Ureter (tissue), 1 donor: Measurements from ENCODE around the gene S100A4. TPM values are rescaled to one million over a fixed set of nuclear protein-coding genes. Genes with fewer than 3 reads are reported as not detected.
A peak's percentile ranks its signal among the peaks of the same experiment; 100 is the strongest.

ENCODE experiments used
- DNase-seq: peaks from one replicate; pipeline ENCODE4 v3.0.0-alpha.2; 2020; ENCODE audit warnings: low spot score
- total RNA-seq: library from RNA; stranded (reverse); gene quantifications from one replicate; pipeline ENCODE4 v1.2.4, GENCODE V29; 2023
- donor health status: DM: yes; HTN: yes; CAD: no.

Gene S100A4
- total RNA-seq, 1 donor from 2014 or later, result 120 TPM

- no peak for DNase-seq
Observed at GRCh38 chr1:153547560-153548551, 2.2 kb upstream of the S100A4 start.

GRCh38 chr1:153546796-153547559 is 1.4 kb upstream of the S100A4 start:
- no peak for DNase-seq

DNA sequence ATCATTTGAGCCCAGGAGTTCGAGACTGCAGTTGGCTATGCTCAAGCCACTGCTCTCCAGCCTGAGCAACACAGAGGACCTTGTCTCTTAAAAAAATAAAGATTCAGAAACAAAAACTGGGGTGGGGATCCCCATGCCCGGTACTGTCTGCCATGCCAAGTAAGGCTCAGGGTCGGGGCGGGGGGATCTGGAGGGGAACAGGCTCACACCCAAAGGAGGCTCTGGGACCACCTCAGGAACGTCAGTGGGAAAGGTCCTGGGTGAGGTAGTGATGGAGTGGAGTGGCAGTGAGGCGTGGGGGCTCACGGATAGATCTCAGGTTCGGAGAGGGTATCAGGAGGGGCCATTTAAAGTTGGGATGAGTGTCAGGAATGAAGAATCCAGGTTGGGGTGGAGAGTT is 765 bp upstream of the S100A4 start:
- no peak for DNase-seq

DNA sequence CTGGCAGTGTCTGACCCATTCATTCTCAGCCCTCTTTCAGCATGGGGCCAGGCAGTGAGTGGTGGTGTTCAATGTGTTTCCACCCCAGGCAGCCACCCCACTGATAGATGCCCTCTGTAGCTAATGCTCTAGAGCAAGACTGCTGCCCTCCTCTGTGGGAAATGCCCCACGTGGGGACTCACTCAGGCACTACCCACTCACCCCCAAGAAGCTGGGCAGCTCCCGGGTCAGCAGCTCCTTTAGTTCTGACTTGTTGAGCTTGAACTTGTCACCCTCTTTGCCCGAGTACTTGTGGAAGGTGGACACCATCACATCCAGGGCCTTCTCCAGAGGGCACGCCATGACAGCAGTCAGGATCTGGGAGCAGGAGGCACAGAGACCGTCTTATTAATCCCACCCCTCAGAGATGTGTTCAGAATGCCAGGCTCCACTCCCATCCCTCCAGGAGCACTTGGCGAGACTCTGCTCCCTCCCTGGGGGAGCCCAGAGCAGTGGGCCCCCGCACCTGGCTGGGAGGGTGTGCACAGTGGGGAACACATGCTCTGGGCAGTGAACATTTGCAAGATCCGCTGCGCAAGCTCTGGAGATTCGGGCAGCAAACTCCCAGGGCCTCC is 1.0 kb downstream of the S100A4 start:
- no peak for DNase-seq

DNA sequence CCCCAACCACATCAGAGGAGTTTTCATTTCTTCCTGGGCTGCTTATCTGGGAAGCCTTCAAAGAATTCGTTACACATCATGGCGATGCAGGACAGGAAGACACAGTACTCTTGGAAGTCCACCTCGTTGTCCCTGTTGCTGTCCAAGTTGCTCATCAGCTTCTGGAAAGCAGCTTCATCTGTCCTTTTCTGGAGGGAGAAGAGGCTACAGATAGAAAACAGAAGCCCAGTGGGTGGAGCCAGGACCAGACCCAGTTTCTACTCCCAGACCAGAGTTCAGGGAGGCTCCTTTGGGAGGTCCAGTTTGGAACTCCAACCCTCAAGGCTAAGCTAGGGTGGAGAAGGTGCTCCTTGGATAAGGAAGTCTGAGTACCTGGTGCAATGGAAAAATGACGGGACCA is 1.9 kb downstream of the S100A4 start:
- DNase-seq, result no peak

DNA sequence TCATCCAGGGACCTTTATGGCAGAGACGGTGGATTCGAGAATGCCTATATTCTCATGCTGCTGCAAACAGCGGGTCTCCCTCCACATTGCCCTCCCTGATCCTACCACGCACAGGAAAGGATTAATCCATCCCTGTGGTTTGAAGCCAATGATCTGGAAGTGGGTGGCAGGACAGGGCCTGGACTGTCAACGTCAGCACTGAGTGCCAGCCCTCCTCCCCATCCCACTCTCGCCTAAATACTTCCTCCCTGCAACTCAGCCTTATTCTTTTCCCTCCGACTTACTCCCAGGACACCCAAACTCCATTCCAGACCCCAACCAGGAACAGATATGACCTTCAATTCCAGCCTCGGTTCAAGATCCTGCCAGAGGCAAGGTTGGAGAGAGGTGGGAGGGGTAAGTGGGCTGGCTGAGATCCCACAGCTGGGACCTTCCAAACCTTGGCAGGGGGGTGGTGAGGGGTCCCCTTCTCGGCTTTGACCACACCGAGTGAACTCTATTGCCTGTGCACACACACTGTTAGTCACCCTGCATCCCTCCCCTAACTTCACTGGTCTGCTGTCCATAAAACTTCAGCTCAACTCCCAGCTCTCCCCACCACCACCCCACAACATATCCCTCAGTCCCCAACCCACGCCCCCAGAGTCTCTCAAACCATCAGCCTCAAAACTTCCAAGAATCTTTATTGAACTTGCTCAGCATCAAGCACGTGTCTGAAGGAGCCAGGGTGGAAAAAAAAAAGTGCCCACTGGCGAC is 2.5 kb downstream of the S100A4 start:
- no peak for DNase-seq

GRCh38 chr1:153541641-153542590 is 3.7 kb downstream of the S100A4 start:
- DNase-seq, result no peak

DNA sequence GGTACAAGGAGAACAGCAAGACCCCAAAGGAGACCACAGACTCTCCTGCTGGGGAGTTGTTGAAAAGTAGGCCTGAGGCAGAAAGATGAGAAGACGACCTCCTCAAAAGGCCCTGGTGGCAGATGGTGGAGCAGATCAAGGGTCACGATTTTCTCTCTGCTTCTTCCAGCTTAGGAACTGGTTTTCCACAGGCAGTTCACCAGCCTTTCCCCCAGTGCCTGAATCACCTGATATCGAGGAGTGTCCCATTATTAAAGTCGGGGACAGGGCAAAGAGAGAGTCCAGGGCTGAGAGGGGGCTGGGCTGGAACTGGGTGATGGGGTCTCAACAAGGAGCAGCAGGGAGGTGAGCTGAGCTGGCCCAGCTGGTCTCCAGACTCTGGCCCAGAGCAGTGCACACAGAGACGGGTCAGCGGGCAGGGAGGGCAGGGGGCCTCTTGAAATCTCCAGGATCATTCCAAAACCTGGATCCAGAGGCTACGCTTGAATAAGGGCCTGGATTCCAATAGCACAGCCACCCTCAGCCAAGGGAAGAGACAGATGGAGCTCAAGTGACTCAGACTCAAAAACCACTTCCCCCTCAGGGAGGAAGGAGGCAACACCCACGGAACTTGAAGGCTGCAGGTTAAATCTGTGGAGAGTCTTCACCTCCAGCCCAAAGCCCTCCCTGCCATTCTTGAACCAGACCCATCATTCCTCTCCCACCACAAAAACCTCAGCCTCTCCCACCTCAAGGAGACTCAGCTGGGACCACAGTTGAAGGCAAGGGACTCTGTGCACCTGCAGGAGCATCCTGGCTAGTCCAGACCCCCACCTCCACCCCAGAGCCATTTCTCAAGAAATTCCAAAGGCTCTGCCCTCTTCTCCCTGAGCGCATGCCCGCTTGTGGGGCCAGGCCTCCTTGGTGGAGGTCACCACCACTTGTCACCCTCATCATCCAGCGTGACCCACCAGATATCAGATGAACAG is 4.9 kb downstream of the S100A4 start, which contains the start of gene S100A5:
Gene S100A5 (minus strand): TSS at position 541 of the 968 bp plus-strand sequence. CDS start 743 bp downstream, outside the sequence.
- DNase-seq, result no peak

DNA sequence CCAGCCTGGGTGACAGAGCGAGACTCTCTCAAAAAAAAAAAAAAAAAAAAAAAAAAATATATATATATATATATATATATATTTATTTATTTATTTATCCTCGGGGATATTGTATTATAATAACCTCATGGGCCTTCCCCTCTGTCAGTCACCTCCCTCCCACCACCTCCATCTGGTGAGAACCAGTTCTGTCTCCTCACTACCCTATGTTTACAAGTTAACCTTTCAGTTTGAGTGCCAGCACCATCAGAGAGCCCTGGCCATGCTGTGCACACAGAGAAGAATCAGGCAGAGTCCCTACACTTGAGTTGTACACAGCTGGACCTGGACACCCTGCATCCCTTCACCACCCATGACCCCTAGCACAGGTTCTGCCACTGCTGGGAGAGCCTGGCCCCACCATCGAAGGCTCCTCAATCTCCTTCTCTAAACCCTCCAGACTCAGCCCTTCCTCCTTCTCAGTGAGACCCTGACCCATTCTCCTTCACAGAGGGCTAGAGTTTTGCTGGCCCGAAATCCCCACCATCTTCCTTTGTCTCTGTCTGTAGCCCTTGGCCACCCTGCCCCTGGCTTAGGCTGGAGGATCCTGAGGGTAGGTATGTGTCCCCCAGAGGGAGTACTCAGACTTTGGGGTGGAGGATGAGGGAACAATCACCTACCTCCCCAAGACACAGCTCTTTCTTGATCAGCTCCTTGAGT is 6.1 kb downstream of the S100A4 start:
- no peak for DNase-seq

- no peak for DNase-seq
Observed at GRCh38 chr1:153538315-153538821, 7.2 kb downstream of the S100A4 start.

DNA sequence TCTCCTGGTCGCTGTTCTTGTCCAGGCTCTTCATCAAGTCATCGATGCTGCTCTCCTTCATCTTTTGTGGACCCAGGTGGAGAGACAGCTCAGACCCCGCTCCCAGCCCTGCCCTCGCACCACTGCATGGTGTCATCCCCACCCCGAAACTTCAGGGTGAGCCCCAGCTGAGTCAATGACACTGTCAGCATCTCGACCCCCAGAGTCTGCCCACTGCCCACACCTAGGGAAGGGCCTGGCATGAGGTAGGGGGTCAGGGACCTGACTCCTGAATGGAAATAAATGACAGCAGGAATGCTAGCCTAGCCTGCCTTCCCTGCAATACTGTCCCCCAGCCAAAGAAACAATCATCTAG is 8.3 kb downstream of the S100A4 start:
- DNase-seq, result no peak

DNA sequence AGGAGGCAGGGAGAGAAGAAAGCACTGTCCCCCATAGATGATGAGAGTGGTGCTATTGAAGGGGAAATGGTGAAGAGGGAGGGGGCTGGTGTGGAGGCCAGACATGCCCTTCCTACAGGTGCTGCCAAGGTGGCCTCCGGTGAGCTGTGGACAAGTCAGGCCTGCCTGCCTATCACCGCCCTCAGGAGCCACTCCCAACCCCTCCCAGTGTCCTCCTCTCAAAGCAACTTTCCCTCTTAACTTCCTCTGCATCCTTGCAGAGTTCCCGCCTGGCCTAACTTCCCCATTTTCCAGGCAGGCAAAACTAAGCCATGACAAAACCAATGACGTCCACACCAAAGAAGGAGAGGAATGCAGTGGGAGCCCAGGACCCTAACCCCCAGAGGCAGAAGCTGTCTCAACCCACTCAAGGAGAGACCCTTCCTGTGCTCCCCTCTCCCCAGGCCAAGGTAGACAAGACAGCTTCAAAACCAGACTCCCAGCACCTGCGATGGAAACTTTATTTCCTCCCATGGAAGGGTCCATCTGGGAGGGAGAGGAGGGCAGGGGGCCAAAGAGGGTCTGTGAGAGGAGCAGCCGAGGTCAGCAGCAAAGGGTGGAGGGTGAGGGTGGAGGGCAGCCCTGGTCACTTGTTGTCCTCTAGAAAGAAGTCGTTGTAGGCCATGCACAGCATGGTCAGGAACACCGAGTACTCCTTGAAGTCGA is 8.8 kb downstream of the S100A4 start:
- DNase-seq, result peak; percentile 77

DNA sequence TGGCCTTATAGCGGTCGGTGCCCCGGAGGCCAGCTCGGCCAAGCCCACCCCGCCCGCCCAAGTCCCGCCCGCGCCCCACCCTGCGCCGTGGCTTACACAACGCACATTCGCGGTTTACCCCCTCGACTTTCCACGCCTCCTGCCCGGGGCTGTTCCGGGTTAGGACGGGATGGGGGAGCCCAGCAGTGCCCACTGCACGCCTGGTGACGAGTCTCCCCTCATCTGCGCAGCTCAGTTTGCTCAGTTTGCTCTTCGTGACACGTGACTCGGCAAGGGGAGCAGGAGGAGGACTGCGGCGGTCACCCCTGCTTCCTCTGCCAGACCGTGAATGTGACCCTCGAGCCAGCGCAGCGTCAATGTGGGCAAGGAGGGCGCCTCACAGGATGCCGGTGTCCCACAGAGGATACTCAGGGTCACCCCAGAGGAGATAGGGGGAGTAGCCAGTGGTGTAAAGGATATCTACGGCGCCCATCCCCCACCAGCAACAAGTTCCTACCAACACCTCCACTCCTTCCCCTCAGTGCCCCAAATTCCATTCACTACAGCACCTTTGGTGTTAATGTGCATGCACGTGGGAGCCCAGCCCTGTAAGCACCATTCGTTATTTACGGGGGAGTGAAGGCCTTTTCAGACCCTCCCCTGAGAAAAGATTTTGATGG is 9.5 kb downstream of the S100A4 start:
- peak; percentile 96 for DNase-seq

- peak; percentile 87 for DNase-seq
Observed at GRCh38 chr1:153535242-153536011, 10.2 kb downstream of the S100A4 start, which contains the start of gene S100A6. TSS of gene S100A6 (minus strand) at chr1:153535991. CDS start at chr1:153535339, 652 bp downstream.

DNA sequence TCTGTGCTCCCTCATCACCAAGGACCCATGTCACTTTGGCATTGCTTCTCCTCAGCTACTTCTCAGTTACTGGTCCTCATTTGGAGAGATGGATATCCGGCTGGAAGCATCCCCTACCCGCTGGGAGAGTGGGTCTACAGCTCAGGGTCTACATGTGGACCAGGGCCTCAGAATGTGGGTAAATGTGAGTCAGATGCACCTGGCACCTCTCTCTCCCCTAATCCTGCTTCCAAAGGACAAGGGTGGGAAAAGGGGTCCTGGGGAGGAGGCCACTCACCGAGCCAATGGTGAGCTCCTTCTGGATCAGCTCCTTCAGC is 10.7 kb downstream of the S100A4 start:
- no peak for DNase-seq

GRCh38 chr1:153534226-153534924 is 11.2 kb downstream of the S100A4 start:
- DNase-seq, result no peak
